Measurements from ENCODE around the gene TRPC6.
"Not testable (repeated sequence)": the region's sequence is repeated elsewhere in the genome, so short reads cannot be mapped to it uniquely, and the experiment has no call there.

Gene TRPC6

DNA sequence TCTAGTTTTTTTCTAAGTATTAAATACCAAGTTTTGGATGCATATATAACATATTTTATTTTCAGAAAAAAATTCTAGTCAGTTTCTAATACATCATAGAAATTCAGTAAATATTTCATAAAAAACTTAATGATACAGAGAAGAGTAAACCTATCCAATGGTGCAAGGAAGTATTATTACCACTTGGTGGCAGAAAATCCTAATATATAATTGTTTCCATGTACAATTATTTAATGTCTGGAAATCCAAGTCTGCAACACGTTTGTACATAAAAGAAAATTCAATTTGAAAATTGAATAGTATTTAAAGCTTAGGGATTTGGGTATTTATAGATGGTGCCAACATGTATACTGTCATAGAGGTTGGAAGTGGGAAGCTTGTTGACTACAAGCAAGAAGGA, 127.0 kb downstream of the TRPC6 start:
- Histone ChIP-seq H3K9ac (ENCODE audit: low read depth, low read length) (no peak overlapping the region), H3K36me3 (ENCODE audit: insufficient read depth, low read length) (no peaks in the 10 kb centered on the region), H3K9me3 (ENCODE audit: control insufficient read depth, insufficient read depth, low read length) (peaks cover 4% of the 10 kb centered on the region; the same call in 1 of the 2 replicates), H3K4me1 (ENCODE audit: insufficient read depth, low read length) (no peaks in the 10 kb centered on the region)

DNA sequence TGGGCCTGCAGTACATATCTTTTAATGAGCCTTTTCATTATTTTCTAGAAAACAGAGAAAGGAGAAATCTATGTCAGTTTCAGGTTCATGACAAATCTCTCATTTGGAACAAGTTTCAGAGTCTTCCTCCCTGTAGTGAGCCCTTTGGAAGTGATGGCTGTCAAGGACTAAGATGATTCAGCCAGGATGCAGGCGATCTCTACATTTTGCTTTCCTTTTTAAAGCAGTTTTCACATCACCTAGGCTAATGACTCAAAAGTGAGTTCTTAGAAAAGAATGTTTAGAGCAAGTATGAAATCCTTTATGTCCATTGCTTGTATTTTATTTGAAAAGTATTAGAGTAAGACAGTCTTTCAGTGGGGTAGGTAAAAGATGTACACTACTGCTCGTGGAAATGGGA, 130.1 kb downstream of the TRPC6 start:
- H3K9ac ChIP-seq (ENCODE audit: low read depth, low read length), result no peak overlapping the region
- no peaks in the 10 kb centered on the region for H3K9me3 ChIP-seq (ENCODE audit: control insufficient read depth, insufficient read depth, low read length)
- H3K36me3 ChIP-seq (ENCODE audit: insufficient read depth, low read length), result no peaks in the 10 kb centered on the region
- no peaks in the 10 kb centered on the region for H3K4me1 ChIP-seq (ENCODE audit: insufficient read depth, low read length)

GRCh38 chr11:101448881-101449442, 134.8 kb downstream of the TRPC6 start:
- Histone ChIP-seq H3K36me3 (ENCODE audit: insufficient read depth, low read length) (no peaks in the 10 kb centered on the region), H3K4me1 (ENCODE audit: insufficient read depth, low read length) (no peaks in the 10 kb centered on the region), H3K9ac (ENCODE audit: low read depth, low read length) (no peak overlapping the region), H3K9me3 (ENCODE audit: control insufficient read depth, insufficient read depth, low read length) (no peaks in the 10 kb centered on the region)

- no peaks in the 10 kb centered on the region; the same call in 1 of the 2 replicates for H3K4me1 ChIP-seq (ENCODE audit: insufficient read depth, low read length)
- no peak overlapping the region for H3K9ac ChIP-seq (ENCODE audit: low read depth, low read length)
- no peaks in the 10 kb centered on the region for H3K36me3 ChIP-seq (ENCODE audit: insufficient read depth, low read length)
Observed at GRCh38 chr11:101446726-101447125, 137.1 kb downstream of the TRPC6 start.

GRCh38 chr11:101446238-101446637, 137.6 kb downstream of the TRPC6 start:
- Histone ChIP-seq H3K9me3 (ENCODE audit: control insufficient read depth, insufficient read depth, low read length) (no peaks in the 10 kb centered on the region), H3K36me3 (ENCODE audit: insufficient read depth, low read length) (no peaks in the 10 kb centered on the region), H3K9ac (ENCODE audit: low read depth, low read length) (no peak overlapping the region), H3K4me1 (ENCODE audit: insufficient read depth, low read length) (no peaks in the 10 kb centered on the region; the same call in 1 of the 2 replicates)

More at GRCh38 chr11:101446726-101447125, 137.1 kb downstream of the TRPC6 start:
- no peaks in the 10 kb centered on the region for H3K9me3 ChIP-seq (ENCODE audit: control insufficient read depth, insufficient read depth, low read length)

GRCh38 chr11:101445761-101446160, 138.0 kb downstream of the TRPC6 start:
- Histone ChIP-seq H3K9ac (ENCODE audit: low read depth, low read length) (no peak overlapping the region), H3K4me1 (ENCODE audit: insufficient read depth, low read length) (no peaks in the 10 kb centered on the region; the same call in 1 of the 2 replicates), H3K9me3 (ENCODE audit: control insufficient read depth, insufficient read depth, low read length) (no peaks in the 10 kb centered on the region), H3K36me3 (ENCODE audit: insufficient read depth, low read length) (no peaks in the 10 kb centered on the region)

DNA sequence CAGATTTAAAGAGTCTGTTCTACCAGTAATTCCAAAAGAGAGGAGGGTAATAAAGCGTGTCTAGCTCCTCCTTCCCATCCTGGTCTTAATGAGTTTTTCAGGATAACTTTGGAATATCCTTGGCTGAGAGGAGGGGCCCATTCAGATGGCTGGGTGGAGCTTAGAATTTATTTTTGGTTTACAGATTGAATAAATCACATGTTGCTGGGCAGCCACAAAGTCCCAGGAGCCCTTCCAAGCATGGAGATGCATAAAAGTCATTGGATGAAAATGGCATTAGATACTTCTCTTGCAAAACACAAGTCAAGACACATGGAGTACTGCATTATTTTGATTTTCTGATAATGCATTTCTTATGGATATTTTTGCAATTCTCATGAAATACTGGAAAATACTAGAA, 139.0 kb downstream of the TRPC6 start:
- Histone ChIP-seq H3K9ac (ENCODE audit: low read depth, low read length) (no peak overlapping the region), H3K9me3 (ENCODE audit: control insufficient read depth, insufficient read depth, low read length) (no peaks in the 10 kb centered on the region), H3K36me3 (ENCODE audit: insufficient read depth, low read length) (no peaks in the 10 kb centered on the region), H3K4me1 (ENCODE audit: insufficient read depth, low read length) (no peaks in the 10 kb centered on the region; the same call in 1 of the 2 replicates)

DNA sequence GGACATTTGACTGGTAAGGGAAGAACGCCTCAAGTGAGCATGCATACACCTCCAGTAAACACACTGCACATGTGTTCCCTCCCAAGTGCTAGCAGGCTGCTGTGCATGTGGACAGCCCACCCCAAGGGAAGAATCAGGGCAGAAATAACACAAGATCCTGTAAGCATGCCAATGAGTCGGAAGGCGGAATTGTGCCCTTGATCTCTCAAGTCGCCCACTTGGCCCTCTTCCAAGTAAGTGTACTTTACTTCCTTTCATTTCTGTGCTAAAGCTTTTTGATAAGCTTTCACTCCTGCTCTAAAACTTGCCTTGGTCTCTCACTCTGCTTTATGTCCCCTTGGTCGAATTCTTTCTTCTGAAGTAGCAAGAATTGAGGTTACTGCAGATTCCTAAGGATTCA, 139.6 kb downstream of the TRPC6 start:
- no peak overlapping the region for H3K9ac ChIP-seq (ENCODE audit: low read depth, low read length)
- H3K36me3 ChIP-seq (ENCODE audit: insufficient read depth, low read length), result no peaks in the 10 kb centered on the region
- no peaks in the 10 kb centered on the region for H3K9me3 ChIP-seq (ENCODE audit: control insufficient read depth, insufficient read depth, low read length)
- no peaks in the 10 kb centered on the region; the same call in 1 of the 2 replicates for H3K4me1 ChIP-seq (ENCODE audit: insufficient read depth, low read length)

DNA sequence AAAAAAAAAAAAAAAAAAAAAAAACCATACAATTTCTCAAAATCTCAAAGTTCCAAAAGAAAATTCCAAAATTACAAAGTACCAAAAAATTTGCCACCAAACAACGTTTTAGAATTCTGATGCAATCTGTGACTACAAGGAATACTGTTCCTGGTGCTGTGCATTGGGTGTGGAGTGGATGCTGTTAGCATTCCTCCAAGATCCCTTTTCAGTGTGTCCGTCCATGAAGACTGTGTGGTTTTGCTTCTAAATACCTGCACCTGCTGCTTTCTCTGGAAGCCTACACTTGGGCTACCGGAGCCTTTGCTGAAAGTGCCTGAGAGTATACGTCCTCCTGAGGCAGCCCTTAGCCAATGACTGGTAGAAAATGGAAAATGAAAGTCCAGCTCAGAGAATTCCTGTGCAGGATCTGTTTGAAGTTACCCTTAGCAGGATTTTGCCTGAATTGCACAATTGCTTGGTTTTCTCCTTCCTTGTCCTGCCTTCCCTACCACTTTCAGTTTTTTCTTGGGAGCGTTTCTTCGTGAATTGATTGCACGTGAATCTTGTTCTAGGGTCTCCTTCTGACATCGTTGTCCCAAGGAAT, 140.8 kb downstream of the TRPC6 start:
- Histone ChIP-seq H3K9ac (ENCODE audit: low read depth, low read length) (no peak overlapping the region), H3K4me1 (ENCODE audit: insufficient read depth, low read length) (no peaks in the 10 kb centered on the region; the same call in 1 of the 2 replicates), H3K36me3 (ENCODE audit: insufficient read depth, low read length) (no peaks in the 10 kb centered on the region), H3K9me3 (ENCODE audit: control insufficient read depth, insufficient read depth, low read length) (no peaks in the 10 kb centered on the region)

- no peaks in the 10 kb centered on the region for H3K9me3 ChIP-seq (ENCODE audit: control insufficient read depth, insufficient read depth, low read length)
- no peaks in the 10 kb centered on the region; the same call in 1 of the 2 replicates for H3K4me1 ChIP-seq (ENCODE audit: insufficient read depth, low read length)
- no peak overlapping the region for H3K9ac ChIP-seq (ENCODE audit: low read depth, low read length)
- H3K36me3 ChIP-seq (ENCODE audit: insufficient read depth, low read length), result no peaks in the 10 kb centered on the region
Observed at GRCh38 chr11:101442171-101442570, 141.6 kb downstream of the TRPC6 start.

DNA sequence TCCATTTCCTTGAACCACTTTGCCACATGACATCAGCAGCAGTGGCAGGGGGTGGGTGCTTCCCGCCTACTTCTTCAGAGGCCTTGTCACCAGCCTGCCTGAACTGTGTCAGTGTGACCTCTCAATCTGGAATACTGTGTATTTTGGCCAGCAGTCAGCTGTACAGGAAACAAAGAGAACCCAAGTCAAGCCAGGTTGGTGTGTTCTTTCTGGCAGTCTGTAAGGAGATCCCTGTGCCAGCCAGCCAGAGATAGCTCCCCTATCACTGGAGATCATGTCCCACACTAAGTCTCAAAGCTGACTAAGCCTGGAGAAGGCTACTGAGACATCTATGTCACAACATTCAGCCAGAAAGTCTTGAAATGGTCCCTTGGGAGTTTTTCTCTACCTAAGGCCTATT, 142.1 kb downstream of the TRPC6 start:
- Histone ChIP-seq H3K4me1 (ENCODE audit: insufficient read depth, low read length) (no peaks in the 10 kb centered on the region; the same call in 1 of the 2 replicates), H3K9me3 (ENCODE audit: control insufficient read depth, insufficient read depth, low read length) (no peaks in the 10 kb centered on the region), H3K9ac (ENCODE audit: low read depth, low read length) (no peak overlapping the region), H3K36me3 (ENCODE audit: insufficient read depth, low read length) (no peaks in the 10 kb centered on the region)

DNA sequence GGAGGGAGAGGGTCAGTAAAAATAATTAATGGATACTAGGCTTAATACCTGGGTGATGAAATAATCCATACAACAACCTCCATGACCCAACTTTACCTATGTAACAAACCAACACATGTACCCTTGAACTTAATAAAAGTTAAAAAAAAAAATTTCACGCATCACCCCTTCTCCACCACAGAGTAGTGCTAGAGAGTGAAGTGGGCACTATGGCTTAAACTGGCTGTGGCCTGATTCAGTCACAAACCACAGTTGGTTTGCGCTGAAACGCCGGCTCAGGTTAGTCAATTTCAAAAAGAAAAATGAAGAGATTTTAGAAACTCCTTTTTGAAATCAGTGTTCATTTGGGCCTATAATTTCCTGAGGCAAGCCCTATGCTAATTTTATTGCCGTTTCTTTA, 144.3 kb downstream of the TRPC6 start:
- H3K4me1 ChIP-seq (ENCODE audit: insufficient read depth, low read length), result no peaks in the 10 kb centered on the region; the same call in 1 of the 2 replicates
- no peaks in the 10 kb centered on the region for H3K9me3 ChIP-seq (ENCODE audit: control insufficient read depth, insufficient read depth, low read length)
- no peaks in the 10 kb centered on the region for H3K36me3 ChIP-seq (ENCODE audit: insufficient read depth, low read length)
- no peak overlapping the region for H3K9ac ChIP-seq (ENCODE audit: low read depth, low read length)

DNA sequence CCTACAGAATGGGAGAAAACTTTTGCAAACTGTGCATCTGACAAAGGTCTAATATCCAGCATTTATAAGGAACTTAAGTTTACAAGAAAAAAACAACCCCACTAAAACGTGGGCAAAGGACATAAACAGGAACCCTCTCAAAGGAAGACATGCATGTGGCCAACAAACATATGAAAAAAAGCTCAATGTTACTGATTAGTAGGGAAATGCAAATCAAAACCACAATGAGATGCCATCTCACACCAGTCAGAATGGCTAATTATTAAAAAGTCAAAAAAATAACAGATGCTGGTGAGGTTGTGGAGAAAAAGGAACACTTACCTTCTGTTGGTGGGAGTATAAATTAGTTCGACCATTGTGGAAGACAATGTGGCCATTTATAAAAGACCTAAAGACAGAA, 145.1 kb downstream of the TRPC6 start:
- not testable (repeated sequence) for H3K36me3 ChIP-seq (ENCODE audit: insufficient read depth, low read length); H3K4me1 ChIP-seq (ENCODE audit: insufficient read depth, low read length); H3K9me3 ChIP-seq (ENCODE audit: control insufficient read depth, insufficient read depth, low read length)

DNA sequence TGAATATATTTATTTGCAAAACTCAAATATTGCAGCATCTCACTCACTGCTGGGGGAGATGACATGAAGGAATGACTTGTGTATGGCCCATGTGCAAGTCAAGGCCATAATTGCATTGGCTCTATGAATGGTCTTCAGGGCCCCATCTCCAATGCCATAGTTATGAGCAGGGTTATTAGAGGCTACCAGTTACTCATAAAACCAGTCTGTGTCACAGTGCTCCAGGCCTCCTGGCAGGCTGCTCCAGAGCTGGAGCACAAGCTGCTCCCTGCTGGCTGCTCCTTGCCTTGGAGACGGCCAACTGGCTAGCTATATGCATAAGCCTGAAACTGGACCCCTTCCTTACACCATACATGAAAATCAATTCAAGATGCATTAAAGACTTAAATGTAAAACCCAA, 145.7 kb downstream of the TRPC6 start:
- no peaks in the 10 kb centered on the region for H3K9me3 ChIP-seq (ENCODE audit: control insufficient read depth, insufficient read depth, low read length)
- H3K4me1 ChIP-seq (ENCODE audit: insufficient read depth, low read length), result no peaks in the 10 kb centered on the region; the same call in 1 of the 2 replicates
- no peak overlapping the region for H3K9ac ChIP-seq (ENCODE audit: low read depth, low read length)
- H3K36me3 ChIP-seq (ENCODE audit: insufficient read depth, low read length), result no peaks in the 10 kb centered on the region

More for the DNA sequence above, 145.1 kb downstream of the TRPC6 start:
- not testable (repeated sequence) for H3K9ac ChIP-seq (ENCODE audit: low read depth, low read length)

DNA sequence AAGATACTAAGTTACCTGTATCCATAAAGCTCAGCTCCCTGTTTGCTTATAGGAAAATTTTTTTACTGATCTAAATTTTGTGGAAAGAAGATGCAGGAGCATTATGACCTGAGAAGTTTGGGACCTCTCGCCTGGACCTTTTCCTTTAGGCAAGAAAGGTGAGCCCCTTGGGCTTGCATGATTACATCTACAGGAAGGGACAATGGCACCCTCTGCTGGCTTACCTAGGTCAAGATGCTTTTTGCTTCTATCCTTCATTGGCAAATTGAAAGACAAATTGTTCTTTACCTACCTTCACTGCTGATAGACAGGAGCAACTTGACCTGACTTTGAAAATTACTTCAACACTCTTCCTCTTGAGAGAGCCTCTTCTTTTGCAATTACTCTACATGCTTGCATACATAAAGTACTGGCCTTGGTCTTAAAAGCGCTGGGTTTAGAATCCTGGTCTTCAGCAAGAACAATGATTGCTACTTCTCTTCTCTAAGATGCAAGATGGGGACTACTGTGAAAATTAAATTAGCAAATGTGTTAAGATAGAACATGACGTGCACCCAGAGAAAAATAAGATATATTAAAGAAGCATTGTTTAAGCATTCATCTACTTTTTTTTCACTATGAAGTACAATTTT, 147.2 kb downstream of the TRPC6 start:
- Histone ChIP-seq H3K9ac (ENCODE audit: low read depth, low read length) (no peak overlapping the region), H3K9me3 (ENCODE audit: control insufficient read depth, insufficient read depth, low read length) (no peaks in the 10 kb centered on the region), H3K4me1 (ENCODE audit: insufficient read depth, low read length) (no peaks in the 10 kb centered on the region), H3K36me3 (ENCODE audit: insufficient read depth, low read length) (no peaks in the 10 kb centered on the region)

All from ES-I3 (cell line).